CD4-positive, alpha-beta T cell (primary cell): ENCODE measurements around the gene SEC31A. TPM values are rescaled to one million over a fixed set of nuclear protein-coding genes. Genes with fewer than 3 reads are reported as not detected.

Source experiments
- ATAC-seq: fragments of 200-7000 bp; cut with Tn5 transposase; one replicate; pipeline ENCODE4 v1.10.0; 2022; ENCODE audit warnings: mild to moderate bottlenecking; ENCODE audit not compliant: poor library complexity
- CTCF ChIA-PET: fragments of 350-600 bp; sonication (Branson Sonifier 250); formaldehyde crosslinking; loops from one replicate; lab custom pipeline; 2021; ENCODE audit warnings: antibody characterized with exemption, inconsistent platforms; lab: Charles Lee
- POLR2A ChIA-PET: fragments of 350-600 bp; sonication (Branson Sonifier 250); formaldehyde crosslinking; loops from one replicate; lab custom pipeline; 2021; ENCODE audit warnings: antibody characterized with exemption, inconsistent platforms; lab: Charles Lee
- DNase-seq, 14 experiments: peaks; one replicate each; pipeline ENCODE4 v3.0.0-alpha.2; 2013 to 2020; ENCODE audit warnings: mixed read lengths in 2 of 14
- H3K27ac ChIP-seq, 2 donors: one replicate each; pipeline versions ENCODE4 v1.5.1 to v1.7.0; 2013; ENCODE audit warnings: low read length in 2 of 2, low read depth in 1 of 2, mild to moderate bottlenecking in 1 of 2
- H3K27me3 ChIP-seq, 2 experiments: 1 replicate in 1 of 2; 2 replicates in 1 of 2; pipeline versions ENCODE4 v1.6.1 to v1.7.0; 2013; ENCODE audit warnings: low read length in 2 of 2, control low read depth in 1 of 2, mild to moderate bottlenecking in 1 of 2, moderate library complexity in 1 of 2; ENCODE audit not compliant: insufficient read depth in 2 of 2, control insufficient read depth in 1 of 2
- H3K36me3 ChIP-seq: one replicate; pipeline ENCODE4 v1.6.1; 2013; ENCODE audit warnings: low read length, control low read depth; ENCODE audit not compliant: insufficient read depth
- H3K4me1 ChIP-seq: one replicate; pipeline ENCODE4 v1.6.1; 2013; ENCODE audit warnings: low read length, control low read depth; ENCODE audit not compliant: insufficient read depth
- H3K4me3 ChIP-seq: one replicate; pipeline ENCODE4 v1.5.1; 2013; ENCODE audit warnings: mild to moderate bottlenecking, low read length, moderate library complexity
- H3K9me3 ChIP-seq, 2 experiments: 1 replicate in 1 of 2; 2 replicates in 1 of 2; pipeline versions ENCODE4 v1.6.1 to v1.7.0; 2013; ENCODE audit warnings: low read length in 2 of 2, mild to moderate bottlenecking in 2 of 2, control low read depth in 1 of 2, moderate library complexity in 1 of 2; ENCODE audit not compliant: control insufficient read depth in 1 of 2, insufficient read depth in 1 of 2
- H3K27ac Mint-ChIP-seq: one replicate; pipeline ENCODE4 v1.8.0; 2020; ENCODE audit warnings: mixed read lengths
- H3K27me3 Mint-ChIP-seq: one replicate; pipeline ENCODE4 v1.8.0; 2021; ENCODE audit warnings: mixed read lengths
- H3K36me3 Mint-ChIP-seq: one replicate; pipeline ENCODE4 v1.8.0; 2021; ENCODE audit warnings: low read depth, mixed read lengths
- H3K4me1 Mint-ChIP-seq: one replicate; pipeline ENCODE4 v1.8.0; 2021; ENCODE audit warnings: low read depth, mixed read lengths
- H3K4me3 Mint-ChIP-seq: one replicate; pipeline ENCODE4 v1.8.0; 2020; ENCODE audit warnings: mild to moderate bottlenecking, mixed read lengths
- H3K9me3 Mint-ChIP-seq: one replicate; pipeline ENCODE4 v1.8.0; 2020; ENCODE audit warnings: mixed read lengths
- CTCF ChIP-seq: fragments of 200-600 bp; IDR thresholded peaks from one replicate; pipeline ENCODE4 v1.8.0; 2022; ENCODE audit warnings: antibody characterized with exemption, mild to moderate bottlenecking
- intact Hi-C, 2 experiments: fragments of 100-400 bp; cut with DNase I in 1 of 2; cut with micrococcal nuclease in 1 of 2; formaldehyde crosslinking; loops; one replicate each; pipeline versions ENCODE4 v1.15.1 to v1.9.0; 2023 to 2025; cut with DNase I, micrococcal nuclease
- total RNA-seq, 174 experiments: library from RNA in 2 of 174; stranded (reverse) in 2 of 174; gene quantifications; one replicate each; pipeline ENCODE4 v1.2.3 and lab custom pipeline; 2021 to 2026

SEC31A gene
- total RNA-seq, 2 experiments from 2014 or later = 130 to 131 TPM

- peaks cover 37% of the 10 kb centered on the region for H3K36me3 Mint-ChIP-seq
- intact Hi-C loops = loop anchor here (2.0 to 10.0 kb wide), 4 partner anchors 34 to 612 kb away; no protein-coding TSS in a partner anchor
- H3K27me3 Mint-ChIP-seq = no peaks in the 10 kb centered on the region
- ChIA-PET POLR2A (no interaction called here), CTCF (interaction anchor here (1.0 kb wide), 1 partner anchor 116 kb away, joined by 3 read pairs; no protein-coding TSS in a partner anchor)
- H3K4me3 Mint-ChIP-seq = no peak overlapping the region
- peaks cover 17% of the 10 kb centered on the region for H3K4me1 Mint-ChIP-seq
- no peak for DNase-seq
- H3K9me3 ChIP-seq = no peaks in the 10 kb centered on the region
- peak overlapping the region; percentile 47 for H3K27ac Mint-ChIP-seq
- H3K4me1 ChIP-seq = peaks cover 8% of the 10 kb centered on the region
- H3K36me3 ChIP-seq = peaks cover 33% of the 10 kb centered on the region
- H3K27me3 ChIP-seq = no peaks in the 10 kb centered on the region
- ATAC-seq = no peak
- H3K4me3 ChIP-seq = no peak overlapping the region
- no peak overlapping the region for H3K27ac ChIP-seq
- no peaks in the 10 kb centered on the region for H3K9me3 Mint-ChIP-seq
- TF ChIP-seq CTCF = no peak
Measured at GRCh38 chr4:82896755-82897154, 5.8 kb upstream of the SEC31A start.

- H3K4me1 Mint-ChIP-seq = peaks cover 38% of the 10 kb centered on the region
- no peak for TF ChIP-seq CTCF
- H3K27ac Mint-ChIP-seq = peak overlapping the region; percentile 32
- intact Hi-C loops = loop anchor here in 1 of 2 experiments (5.0 to 10.0 kb wide), 2 partner anchors 563 to 609 kb away; partner anchors contain the start of genes HELQ and MRPS18C
- H3K4me1 ChIP-seq = peaks cover 14% of the 10 kb centered on the region
- H3K4me3 Mint-ChIP-seq = peak overlapping the region; percentile 42
- H3K36me3 ChIP-seq = peaks cover 33% of the 10 kb centered on the region
- no peaks in the 10 kb centered on the region for H3K9me3 Mint-ChIP-seq
- no peak overlapping the region for H3K4me3 ChIP-seq
- H3K27me3 ChIP-seq = no peaks in the 10 kb centered on the region
- CTCF ChIA-PET = no interaction called here
- H3K36me3 Mint-ChIP-seq = peaks cover 59% of the 10 kb centered on the region
- POLR2A ChIA-PET = interaction anchor here (0.7 to 1.1 kb wide), 2 partner anchors 16 to 464 kb away, joined by 3 read pairs; partner anchors contain the start of gene HNRNPDL
- H3K27ac ChIP-seq = no peak overlapping the region
- H3K27me3 Mint-ChIP-seq = no peaks in the 10 kb centered on the region
- DNase-seq (no peak), ATAC-seq (no peak)
- no peaks in the 10 kb centered on the region for H3K9me3 ChIP-seq
Measured at GRCh38 chr4:82893942-82894341, 3.0 kb upstream of the SEC31A start.

- CTCF ChIA-PET = interaction anchor here (1.3 kb wide), 1 partner anchor 8 kb away, joined by 4 read pairs; the partner anchor contains the start of gene THAP9
- peak overlapping the region; percentile 91 for H3K4me3 Mint-ChIP-seq
- H3K36me3 Mint-ChIP-seq = peaks cover 56% of the 10 kb centered on the region
- ATAC-seq = no peak
- peaks cover 12% of the 10 kb centered on the region for H3K4me1 ChIP-seq
- no peaks in the 10 kb centered on the region for H3K9me3 ChIP-seq
- TF ChIP-seq CTCF = no peak
- no peak for DNase-seq
- H3K27ac ChIP-seq = no peak overlapping the region
- intact Hi-C loops = loop anchor here in 1 of 2 experiments (5.0 to 10.0 kb wide), 2 partner anchors 565 to 608 kb away; partner anchors contain the start of genes HELQ and MRPS18C
- POLR2A ChIA-PET = interaction anchor here (1.1 to 4.2 kb wide), 3 partner anchors 8 to 563 kb away, joined by 4 to 51 read pairs (median 5); partner anchors contain the start of genes COPS4 and THAP9
- no peaks in the 10 kb centered on the region for H3K27me3 Mint-ChIP-seq
- peak overlapping the region; percentile 99 for H3K27ac Mint-ChIP-seq
- no peaks in the 10 kb centered on the region for H3K27me3 ChIP-seq
- no peak overlapping the region for H3K4me3 ChIP-seq
- no peaks in the 10 kb centered on the region for H3K9me3 Mint-ChIP-seq
- H3K4me1 Mint-ChIP-seq = peaks cover 45% of the 10 kb centered on the region
- peaks cover 31% of the 10 kb centered on the region for H3K36me3 ChIP-seq
Measured at GRCh38 chr4:82892467-82892802, 1.5 kb upstream of the SEC31A start.
